GM18526 (cell line): Measurements from ENCODE around the gene SHPK.

ENCODE experiments used
- POLR2A ChIP-seq: IDR thresholded peaks from 3 replicates; pipeline ENCODE4 v1.6.1; 2011; ENCODE audit not compliant: insufficient read length; ENCODE audit errors: extremely low read depth

The SHPK gene

DNA sequence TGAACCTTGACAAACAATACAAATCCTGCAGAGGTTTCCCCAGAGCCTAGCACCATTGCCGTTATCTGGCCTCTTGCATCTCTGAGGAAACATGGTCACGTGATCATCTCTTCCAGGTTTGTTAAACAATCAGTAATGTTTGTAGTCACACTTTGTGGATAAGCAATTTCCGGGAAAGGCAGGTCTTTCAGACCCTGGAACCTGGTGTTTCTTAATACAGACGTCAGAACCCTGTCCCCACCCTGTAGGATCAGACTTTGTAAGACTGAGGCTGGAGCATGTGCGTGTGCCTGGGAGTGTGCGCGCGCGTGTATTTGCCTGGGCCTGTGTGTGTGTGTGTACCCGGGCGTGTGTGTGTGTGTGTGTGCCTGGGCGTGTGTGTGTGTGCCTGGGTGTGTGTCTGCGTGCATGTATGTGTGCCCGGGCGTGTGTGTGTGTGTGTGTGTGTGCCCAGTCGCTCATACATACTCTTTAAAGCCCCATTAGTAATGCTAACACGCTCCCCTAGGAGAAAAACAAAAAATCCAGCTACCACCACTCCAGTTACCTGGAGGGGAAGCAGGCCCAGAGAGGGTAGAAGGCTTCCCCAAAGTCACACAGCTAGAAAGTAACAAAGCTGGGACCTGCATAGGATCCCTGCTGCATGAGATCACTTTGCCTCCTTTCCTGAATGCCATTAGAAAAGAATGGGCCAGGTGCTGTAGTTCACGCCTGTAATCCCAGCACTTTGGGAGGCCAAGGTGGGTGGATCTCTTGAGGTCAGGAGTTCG lies 5.9 kb upstream of the SHPK start:
- TF ChIP-seq POLR2A = no peak

DNA sequence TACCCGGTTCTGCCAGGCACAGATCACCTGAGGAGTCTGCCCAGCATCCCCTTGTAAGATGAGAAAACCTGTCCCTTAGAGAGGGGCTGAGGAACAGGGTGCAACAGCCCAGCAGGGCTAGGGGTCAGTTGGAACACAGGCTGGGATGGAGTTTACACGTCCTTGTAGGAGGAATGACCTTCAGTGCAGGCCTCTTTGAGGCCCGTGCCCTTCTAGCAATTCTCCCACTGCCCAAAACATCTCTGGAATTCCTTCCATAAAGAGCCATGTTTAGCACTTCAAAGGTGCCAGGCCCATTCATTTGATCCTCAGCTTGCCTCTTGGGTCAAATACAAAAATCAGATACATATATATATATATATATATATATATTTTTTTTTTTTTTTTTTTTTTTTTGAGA lies 5.0 kb upstream of the SHPK start:
- TF ChIP-seq POLR2A = no peak

DNA sequence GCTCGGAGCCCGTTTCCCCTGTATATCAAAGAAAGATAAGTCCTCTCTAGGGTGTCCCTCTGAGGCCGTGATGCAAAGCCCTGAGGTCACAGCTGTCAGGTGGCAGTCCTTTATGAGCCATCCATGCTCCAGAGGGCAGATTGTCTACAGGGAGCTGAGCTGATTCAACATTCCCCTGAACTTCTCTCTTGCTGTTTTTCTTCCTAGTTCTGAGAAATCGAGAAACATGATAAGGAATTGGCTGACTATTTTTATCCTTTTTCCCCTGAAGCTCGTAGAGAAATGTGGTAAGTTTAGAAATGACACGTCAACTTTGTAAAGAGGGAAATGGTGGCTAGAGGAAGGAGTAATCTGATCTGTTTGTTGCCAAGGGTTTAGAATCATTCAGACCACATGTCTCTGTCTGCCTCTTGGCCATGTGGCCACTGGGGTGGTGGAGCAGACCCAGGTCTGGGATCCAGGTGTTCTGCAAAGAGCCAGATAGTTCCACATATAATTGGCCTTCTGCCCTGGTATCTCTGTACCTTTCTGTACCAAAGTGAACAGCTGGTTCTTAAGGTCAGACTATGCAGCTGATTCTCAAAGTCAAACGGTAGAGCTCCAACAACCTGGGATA lies 4.0 kb upstream of the SHPK start:
- TF ChIP-seq POLR2A = no peak

DNA sequence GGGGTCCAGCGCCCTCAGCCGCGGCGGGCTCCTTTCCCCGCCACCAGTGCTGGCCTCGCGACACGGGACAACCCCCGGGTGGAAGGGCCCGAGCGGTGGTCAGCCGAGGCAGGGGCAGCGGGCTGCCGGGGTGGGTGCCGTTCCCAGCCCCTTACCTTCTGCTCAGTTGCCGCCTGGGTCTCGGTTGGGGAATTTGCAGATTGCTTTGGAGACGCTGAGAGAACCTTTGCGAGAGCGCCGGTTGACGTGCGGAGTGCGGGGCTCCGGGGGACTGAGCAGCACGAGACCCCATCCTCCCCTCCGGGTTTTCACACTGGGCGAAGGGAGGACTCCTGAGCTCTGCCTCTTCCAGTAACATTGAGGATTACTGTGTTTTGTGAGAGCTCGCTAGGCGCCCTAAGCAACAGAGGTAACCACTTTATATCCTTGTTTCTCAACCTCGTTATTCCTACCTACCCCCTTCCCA lies 891 bp upstream of the SHPK start:
- no peak for TF ChIP-seq POLR2A

DNA sequence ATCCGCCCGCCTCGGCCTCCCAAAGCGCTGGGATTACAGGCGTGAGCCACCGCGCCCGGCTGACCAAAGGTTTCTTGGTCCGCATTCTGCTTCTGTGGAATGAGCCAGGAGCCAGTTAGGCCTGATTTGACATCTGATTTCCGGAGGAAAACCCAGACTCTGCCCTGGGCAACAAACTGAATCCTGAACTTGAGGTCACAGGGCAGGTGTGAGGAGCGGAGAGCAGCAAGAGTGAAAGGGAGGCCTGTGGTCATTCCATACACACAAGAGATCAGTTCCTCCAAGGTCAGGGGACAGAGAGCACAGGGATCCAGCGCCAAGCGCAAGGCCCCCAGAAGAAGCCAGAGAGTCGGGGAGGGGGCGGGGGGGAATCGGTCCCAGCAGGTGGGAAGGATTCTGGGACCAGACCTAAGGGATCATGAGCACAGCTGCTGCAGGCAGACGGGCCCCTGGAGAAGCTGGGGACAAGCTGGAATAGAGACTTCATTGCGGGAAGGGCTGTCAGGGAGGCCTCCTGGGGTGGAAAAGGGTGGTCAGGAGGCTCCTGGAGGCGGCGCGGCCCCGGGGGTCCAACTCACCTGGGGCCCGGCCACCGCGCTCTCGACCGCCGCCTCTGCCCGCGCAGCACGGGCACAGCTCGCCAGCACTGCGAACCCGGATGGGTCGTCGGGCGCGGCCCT lies 436 bp downstream of the SHPK start:
- no peak for TF ChIP-seq POLR2A

DNA sequence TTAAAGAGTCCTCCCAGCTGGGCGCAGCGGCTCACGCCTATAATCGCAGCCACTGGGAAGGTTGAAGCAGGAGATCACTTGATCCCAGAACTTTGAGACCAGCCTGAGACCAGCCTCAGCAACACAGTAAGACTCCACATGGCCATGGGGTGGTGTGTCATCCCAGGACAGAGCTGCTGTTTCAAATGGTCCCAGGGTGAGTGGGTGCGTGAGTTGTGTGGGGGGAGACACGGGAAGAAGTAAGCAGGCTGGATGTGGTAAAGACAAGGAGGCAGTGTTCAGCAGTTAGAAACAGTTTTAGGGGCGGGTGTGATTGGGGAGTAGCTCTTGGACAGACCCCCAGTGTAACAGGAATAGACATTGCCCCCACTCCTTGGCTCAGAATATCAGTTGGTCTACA lies 3.8 kb downstream of the SHPK start:
- no peak for TF ChIP-seq POLR2A

DNA sequence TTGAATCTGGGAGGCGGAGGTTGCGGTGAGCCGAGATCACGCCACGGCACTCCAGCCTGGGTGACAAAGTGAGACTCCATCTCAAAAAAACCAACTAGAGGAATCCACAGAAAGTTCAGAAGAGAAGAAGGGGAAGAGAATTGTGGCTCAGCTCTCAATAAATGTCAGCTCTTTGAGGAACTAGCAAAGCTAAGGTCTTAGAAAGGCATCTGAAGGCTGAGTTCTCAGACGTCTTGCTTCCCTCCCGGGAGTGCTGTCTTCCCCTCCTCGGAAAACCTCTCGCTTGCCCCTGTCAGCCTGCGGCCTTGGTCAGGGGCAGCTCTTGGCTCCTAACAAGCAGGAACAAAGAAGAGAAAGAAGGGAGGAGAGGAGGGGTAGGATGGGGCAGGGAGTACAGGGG lies 5.3 kb downstream of the SHPK start:
- TF ChIP-seq POLR2A = no peak

DNA sequence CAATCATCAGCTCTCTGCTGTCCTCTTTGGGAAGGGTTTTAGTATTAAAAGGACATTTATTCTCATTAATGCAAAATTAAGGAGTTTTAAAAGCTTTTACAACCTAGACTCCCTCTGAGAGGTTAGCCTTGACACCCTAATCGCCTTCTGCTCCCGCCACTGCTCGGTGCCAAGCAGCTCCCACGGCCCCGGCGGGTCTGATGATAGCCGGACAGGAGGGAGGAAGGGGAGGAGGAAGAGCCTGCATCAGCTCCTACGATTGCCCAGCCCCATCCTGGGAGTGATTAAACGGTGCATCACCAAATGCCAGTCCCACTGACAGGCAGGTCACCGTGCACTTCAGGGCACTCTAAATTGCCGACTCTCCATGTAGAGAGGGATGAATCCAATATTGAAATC lies 8.3 kb downstream of the SHPK start:
- no peak for TF ChIP-seq POLR2A

DNA sequence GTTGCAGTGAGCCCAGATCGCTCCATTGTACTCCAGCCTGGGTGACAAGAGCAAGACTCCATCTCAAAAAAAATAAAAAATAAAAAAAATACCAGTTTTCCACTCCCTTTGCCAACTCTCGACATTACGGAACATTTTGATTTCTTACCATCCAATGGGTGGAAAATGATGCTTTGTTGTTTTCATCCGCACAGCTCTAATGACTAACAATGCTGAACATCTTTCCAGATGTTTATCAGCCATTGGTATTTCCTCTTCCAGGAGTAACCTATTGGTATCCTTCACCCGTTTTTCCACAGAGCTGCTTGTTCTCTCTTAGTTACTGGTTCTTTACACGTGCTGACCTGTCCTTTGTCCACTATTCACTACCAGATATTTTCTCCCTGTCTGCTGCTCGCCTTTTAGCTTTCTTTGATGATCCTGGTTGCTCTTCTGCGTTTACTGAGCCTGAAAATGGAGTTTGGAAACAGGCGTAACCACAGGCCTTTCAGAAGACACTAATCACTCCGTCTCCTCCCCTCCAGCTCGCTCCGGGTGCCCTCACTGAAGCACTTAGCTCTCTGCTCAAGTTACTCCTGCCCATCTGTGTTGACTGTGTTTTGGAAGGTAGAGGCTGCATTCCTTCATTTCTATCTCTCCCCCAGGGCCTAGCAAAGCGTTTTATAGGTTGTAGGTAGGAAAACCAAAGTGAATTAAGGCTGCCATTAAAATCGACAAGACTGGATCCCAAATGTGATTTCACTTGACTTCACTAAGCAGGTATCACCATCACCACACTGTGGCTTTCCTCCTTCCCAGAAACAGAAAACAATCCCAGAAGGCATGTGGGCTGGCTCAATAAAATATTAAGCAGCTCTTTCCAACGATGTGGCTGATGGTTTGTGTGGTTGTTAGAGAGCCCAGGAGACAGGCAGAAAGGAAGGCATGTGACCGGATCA lies 8.9 kb downstream of the SHPK start:
- TF ChIP-seq POLR2A = no peak

DNA sequence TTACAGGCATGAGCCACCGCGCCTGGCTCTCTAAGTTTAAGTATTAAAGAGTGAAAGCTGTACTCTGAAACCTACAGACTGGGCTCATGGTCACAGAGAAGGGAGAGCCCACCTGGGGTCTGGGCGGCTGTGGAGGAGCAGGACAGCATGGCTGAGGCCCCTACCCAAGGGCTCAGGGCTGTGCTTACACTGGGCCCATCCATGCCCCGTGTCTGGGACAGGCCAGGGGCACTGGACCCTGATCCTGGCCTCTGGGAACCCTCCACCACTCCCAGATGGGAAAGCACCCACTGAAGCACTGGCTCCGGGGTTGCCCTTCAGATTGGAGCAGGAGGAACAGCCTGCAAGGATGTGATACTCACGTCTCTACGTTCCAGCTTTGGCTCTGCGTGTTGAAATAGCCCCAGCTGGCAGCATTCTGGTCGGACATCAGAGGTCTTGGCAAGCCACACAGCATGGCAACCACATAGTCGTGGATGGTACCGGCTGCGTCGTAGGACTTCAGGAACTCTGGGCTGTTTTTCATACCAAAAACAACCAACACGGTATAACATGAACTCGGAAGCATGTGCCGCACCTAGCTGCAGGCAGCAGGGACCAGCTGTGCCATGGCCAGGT lies 13.0 kb downstream of the SHPK start:
- no peak for TF ChIP-seq POLR2A

DNA sequence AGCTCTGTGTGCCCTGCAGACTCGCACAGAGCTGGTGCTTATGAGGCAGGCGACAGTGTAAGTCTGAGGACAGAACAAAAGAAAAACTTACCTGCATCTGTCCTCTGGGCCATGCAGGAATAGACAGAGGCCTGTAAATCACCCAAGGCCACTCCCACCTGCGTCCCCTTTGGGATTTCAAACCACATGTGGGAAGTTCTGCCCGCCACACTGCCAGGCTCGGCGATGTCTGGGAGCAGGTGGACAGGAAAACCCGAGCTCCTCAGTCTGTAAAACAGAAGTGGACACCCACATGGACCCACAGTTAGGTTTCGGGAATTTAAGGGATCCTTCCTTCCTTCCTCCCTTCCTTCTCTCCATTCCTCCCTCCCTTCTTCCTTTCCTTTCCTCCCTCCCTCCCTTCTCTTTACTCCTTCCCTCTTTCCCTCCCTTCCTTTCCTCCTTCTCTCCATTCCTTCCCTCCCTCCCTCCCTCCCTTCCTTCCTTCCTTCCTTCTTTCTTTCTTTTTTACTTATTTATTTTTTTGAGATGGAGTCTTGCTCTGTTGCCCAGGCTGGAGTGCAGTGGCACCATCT lies 14.8 kb downstream of the SHPK start:
- no peak for TF ChIP-seq POLR2A

DNA sequence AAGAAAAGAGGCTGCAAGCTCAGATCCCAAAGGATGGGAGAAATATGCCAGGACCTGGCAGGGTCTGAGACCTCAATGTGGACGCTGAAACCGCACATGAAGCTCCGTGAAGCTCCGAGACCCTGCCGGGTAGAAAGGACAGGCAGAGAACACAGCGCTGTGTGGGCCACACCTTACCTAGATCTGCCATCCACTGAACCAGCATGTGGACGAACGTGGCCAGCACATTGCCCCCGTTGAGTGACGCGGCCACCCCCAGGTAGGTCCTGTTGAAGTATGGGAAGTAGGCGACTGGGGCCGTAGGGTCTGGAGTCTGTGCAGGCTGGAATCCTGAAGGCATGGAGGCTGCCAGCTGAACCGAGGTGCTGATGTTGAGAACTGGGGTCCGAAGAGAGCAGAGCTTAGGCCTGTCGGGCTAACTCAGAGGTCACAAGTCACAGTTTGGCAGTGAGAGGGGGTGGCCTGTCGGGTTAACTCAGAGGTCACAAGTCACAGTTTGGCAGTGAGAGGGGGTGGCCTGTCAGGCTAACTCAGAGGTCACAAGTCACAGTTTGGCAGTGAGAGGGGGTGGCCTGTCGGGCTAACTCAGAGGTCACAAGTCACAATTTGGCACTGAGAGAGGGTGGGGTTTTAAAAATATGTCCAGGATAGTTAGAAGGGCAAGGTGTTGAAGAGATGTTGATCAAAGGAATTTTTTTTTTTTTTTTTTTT lies 20.7 kb downstream of the SHPK start:
- no peak for TF ChIP-seq POLR2A

DNA sequence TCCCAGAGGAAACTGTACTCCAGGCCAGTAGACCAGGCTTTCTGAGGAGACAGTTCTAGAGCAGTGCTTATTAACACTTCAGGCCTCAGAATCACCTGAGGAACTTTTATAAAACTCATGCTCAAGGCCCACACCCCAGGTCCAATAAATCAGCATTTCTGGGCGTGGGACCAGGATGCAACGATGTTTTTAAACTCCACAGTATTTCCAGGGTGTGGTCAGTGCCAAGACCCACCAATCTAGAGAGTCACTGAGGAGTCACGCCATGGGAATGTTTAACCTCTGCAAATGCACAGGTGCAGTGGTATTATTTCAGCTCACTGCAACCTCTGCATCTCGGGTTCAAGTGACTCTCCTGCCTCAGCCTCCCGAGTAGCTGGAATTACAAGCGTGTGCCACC lies 22.9 kb downstream of the SHPK start:
- no peak for TF ChIP-seq POLR2A

DNA sequence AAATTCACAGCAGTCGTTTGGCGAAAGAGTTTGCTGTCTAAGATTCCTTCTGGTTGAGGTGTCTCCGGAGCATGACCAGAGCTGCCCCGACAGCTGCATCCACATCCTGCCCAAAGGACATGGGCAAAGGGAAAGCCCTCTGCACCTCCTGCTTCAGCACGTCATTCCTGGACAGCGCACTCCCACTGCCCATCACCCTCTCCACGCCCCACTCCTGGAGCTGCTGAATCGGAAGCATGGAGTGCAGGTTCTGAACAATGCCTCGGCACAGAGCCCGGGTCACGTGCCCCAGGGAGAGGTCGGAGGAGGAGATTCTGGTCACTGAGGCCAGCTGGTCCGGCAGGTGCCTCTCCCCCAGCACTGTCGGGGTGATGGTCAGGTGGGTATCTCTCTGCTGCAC lies 25.5 kb downstream of the SHPK start:
- no peak for TF ChIP-seq POLR2A

DNA sequence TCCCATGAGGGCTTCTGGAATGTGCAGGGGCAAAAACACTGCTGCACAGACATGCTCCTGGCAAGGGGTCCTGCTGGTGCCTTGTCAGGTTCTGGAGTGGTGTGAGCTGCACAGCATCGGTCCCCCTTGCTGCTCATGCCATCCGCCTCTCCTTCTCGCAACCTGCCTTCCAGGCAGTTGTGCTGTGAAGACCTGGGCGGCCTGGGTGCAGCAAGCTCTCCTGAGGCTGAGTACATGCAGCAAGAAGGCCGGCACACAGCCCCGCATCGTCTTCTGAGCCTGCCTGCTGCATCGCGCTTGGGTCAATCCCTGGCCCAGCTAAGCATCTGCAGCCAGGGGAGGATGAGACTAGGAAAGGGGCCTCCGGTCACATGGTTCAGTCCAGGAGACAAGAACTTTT lies 26.4 kb downstream of the SHPK start:
- TF ChIP-seq POLR2A = no peak
